HT-29 (cell line): ENCODE results near the gene ZNF385D. TPM values are rescaled to one million over a fixed set of nuclear protein-coding genes. Genes with fewer than 3 reads are reported as not detected.

Experiments
- DNase-seq: peaks from one replicate; pipeline ENCODE4 v3.0.0-alpha.2; 2015; ENCODE audit warnings: low spot score
- total RNA-seq: library from RNA; depleted of rRNA; stranded (reverse); fragments of >200 nt; shearing (Covaris generic); gene quantifications from 2 replicates; pipeline ENCODE4 v1.2.3, GENCODE V29; 2014

ZNF385D gene
- total RNA-seq, 1 experiment from 2014 or later, result not detected

GRCh38 chr3:21601178-21601577, 149.8 kb downstream of the ZNF385D start:
- DNase-seq, result no peak

DNA sequence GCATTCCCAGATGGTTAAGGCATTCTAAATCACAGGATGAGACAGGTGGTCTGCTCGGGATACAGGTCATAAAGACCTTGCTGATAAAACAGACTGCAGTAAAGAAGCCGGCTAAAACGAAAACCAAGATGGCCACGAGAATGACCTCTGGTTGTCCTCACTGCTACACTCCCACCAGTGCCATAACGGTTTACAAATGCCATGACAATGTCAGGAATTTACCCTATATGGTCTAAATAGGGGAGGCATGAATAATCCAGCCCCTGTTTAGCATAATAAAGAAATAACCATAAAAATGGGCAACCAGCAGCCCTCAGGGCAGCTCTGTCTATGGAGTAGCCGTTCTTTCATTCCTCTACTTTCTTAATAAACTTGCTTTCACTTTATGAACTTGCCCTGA, 151.1 kb downstream of the ZNF385D start:
- DNase-seq, result no peak

GRCh38 chr3:21592828-21593227, 158.2 kb downstream of the ZNF385D start:
- DNase-seq, result no peak

GRCh38 chr3:21587894-21588293, 163.1 kb downstream of the ZNF385D start:
- DNase-seq, result no peak

DNA sequence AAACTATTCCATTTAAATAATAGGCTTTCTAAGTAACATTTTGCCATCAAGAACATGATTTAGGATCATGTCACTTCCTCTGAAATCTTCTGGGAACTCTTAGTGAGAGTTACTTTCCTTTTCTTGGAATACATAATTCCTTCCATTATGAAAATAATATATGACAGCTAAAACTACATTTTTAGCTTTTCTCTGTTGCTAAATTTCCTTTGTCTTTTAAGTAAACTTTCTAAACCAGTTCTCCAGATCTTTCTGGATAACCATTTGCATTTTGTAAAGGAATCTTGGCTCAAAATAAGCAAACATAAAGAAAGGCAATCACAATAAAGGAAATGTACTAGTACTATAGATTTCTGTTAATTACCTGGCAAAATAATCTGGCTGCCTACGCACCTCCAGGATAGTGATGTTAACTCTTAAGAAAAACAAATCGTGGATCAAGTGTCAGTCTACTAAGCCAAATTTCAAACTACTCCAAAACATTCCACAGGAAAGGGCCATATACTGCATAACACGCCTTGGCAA, 165.7 kb downstream of the ZNF385D start:
- no peak for DNase-seq

- no peak for DNase-seq
Measured at GRCh38 chr3:21573291-21573690, 177.7 kb downstream of the ZNF385D start.

GRCh38 chr3:21564531-21564930, 186.5 kb downstream of the ZNF385D start:
- DNase-seq, result no peak

DNA sequence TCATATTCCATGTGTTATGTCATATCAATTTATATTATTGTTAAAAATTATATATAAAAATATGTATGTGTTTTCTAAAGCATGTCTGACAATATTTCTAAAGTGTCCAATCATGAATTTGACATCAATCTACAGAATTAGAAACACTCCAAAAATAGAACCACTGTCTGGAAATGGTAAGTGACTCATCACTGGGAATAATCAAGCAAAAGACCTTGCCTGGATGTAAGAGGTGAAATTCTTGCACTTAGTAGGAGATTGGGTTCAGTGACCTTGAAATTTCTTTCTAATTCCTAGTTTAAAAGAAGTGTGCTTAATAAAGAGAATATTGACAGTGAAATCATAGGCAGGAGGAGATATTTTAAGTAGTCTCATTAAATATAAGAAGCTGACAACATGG, 188.8 kb downstream of the ZNF385D start:
- no peak for DNase-seq

DNA sequence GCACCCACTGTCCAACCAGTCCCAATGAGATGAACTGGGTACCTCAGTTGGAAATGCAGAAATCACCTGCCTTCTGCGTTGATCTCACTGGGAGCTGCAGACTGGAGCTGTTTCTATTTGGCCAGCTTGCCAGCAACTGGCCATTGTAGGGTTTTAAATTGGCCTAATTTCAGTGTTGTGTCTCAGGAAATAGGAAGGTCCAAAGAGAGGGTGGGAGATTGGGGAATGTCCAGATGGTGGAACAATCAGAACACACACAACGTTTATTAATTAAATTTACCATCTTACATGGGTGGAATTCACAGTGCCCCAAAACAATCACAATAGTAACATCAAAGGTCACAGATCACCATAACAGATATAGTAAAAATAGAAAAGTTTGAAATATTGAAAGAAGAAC, 189.5 kb downstream of the ZNF385D start:
- DNase-seq, result no peak

DNA sequence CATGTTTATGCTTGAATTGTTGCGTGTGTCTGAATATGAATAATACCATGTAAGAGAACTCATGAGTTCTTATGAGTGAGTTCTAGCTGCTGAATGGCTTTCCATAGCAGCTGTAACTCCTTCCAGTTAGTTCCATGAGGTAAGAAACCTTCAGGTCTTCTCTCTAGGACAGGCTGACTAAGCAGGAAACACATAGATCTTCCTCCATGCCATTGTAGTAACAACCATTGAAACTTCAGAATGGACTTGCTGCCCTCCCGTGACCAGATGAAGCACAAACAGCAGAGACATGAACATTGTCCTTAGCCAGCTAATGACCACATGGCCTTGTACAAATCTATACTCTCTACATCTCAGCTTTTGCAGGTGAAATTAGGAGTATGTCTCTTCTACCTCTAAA, 200.0 kb downstream of the ZNF385D start:
- DNase-seq, result peak; percentile 34

GRCh38 chr3:21544076-21544462, 206.9 kb downstream of the ZNF385D start:
- DNase-seq, result no peak

- no peak for DNase-seq
Measured at GRCh38 chr3:21543380-21544075, 207.5 kb downstream of the ZNF385D start.

DNA sequence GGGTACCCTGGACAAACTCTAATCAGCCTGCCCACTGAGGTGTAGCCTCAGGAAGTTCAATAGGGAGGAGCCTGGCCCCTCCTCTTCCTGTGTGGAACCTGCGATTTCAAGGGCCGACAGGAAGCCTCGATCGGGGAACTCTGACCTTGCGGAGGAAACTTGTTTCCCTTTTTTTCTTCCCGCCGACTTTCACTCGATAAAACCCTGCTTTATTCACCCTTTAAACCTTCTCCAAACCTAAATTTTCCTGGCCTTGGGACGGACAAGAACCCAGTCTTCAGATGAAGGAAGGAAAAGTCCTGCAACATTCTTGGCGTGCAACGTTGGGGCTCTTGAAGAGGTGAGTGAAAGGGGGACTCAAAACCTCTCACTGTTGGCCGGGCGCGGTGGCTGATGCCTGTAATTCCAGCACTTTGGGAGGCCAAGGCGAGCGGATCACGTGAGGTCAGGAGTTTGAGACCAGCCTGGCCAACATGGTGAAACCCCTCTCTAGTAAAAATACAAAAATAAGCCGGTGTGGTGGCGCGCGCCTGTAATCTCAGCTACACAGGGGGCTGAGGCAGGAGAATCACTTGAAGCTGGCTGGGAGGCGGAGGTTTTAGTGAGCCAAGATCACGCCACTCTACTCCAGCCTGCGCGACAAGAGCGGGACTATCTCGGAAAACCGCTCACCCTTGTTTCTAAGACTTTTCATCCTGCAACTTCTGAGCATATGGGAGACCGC, 208.2 kb downstream of the ZNF385D start:
- no peak for DNase-seq

- DNase-seq, result no peak
Measured at GRCh38 chr3:21540265-21540664, 210.7 kb downstream of the ZNF385D start.

DNA sequence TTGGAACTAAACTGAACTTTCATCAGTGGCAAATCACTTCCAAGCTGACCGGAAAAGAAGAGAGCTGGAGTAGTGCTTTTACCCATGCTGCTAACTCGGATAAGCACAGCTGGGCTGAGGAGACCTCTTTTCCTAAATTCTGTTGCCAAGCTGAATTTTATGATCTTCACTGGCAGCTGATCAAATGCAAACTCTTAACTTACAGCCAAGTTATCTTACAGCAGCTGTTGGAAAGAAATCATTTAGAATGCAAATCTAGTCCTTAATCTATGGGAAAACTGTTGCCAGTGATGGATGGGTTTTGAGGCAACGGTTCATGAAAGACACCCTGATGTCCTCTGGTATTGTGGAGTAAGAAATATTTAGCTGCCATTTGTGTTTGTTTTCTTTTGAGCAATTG, 216.5 kb downstream of the ZNF385D start:
- DNase-seq, result no peak

DNA sequence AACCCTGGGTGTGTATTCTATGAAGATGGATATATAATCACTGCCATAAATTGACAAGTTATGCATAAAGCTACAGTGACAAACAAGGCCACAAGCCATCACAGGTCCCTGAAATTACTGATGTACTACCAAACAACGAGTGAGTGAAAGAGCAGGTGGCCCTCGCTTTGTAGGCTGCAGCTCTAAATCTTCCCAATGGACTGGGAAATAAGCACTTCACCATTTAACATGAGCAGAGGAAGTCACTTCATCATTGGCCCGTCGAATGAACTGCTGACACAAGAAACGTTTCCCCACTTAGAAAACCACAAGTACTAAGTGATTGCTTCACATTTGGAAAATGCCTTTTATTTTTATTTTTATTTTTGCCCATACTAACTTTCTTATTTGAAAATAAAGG, 218.0 kb downstream of the ZNF385D start:
- DNase-seq, result no peak

GRCh38 chr3:21531909-21532308, 219.1 kb downstream of the ZNF385D start:
- DNase-seq, result no peak

- no peak for DNase-seq
Measured at GRCh38 chr3:21528291-21528995, 222.6 kb downstream of the ZNF385D start.

DNA sequence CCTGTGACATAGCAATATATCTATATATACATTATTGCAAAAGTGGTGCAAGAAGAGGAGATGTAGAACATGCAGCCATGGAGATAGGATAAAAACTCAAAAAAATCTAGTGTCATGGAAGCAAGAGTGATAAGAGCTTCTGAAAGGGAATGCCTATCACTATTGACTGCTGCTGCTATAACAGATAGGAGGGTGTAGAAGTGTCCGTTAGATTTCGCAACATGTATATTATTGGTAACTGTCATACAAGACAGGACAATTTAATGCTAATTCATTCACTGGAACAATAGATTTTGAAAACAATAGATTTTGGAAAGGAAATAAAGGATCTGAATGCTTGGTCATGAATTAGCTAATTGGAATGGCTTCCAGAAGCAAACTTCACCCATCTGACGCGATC, 224.5 kb downstream of the ZNF385D start:
- no peak for DNase-seq

GRCh38 chr3:21524133-21524532, 226.9 kb downstream of the ZNF385D start:
- no peak for DNase-seq

DNA sequence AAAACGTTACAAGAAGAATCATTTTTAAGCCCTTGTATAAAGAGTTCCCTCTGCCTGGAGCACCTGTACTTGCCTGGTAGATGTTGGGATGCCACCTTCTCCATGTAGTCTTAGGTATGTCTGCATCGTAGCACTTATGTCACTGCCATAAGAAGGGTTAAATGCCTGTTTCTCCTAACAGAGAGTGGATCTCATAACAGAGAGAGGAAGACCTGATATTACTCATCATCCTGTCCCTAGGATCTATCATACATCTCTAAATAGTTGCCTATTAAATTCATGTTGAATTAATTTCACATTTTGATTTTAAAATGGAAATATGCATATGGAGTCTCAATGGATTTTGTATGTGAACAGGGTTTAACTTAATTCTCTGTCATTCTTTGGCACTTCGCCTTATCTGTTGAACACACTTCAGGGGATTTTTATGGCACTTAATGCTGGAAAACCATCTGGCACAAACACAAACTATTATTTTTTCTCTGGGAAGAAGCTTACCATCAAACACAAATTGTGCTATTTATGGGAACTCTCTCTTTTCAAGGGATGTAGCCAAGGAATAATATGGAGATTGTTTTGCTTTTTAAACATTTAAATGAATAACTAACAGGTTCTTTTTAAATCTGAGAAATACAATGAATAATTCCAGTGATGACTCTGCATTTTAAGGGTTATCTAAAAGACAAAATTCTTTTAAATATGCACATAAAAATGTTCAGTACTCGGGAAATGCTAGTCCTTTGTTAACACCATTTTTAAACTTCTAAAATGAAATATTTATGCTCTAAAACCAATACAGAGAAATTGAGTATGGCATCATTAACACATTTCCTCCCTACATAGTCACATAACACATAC, 230.7 kb downstream of the ZNF385D start:
- no peak for DNase-seq

DNA sequence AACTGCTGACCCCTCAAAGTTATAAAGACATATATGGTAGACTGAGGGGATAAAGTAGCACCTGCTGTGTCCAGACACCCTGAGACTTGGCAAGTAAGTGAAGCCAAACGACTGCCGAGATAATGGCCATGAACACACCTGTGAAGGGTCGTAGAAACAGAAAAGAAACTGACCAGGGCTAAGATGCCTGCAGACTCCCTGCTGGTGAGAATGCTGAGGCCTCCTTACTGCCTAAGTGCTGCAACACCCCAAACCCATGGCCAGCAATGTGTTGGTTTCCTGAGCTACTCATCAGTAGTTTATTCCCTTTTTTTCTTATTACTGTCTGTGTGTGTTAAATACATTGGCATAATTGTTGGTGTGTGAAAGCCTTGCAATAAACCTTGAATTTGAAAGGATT, 233.8 kb downstream of the ZNF385D start:
- no peak for DNase-seq
